GM18951 (cell line): ENCODE data around the gene UBE2L3.
A peak's percentile ranks its signal among the peaks of the same experiment; 100 is the strongest.

ENCODE experiments used
- POLR2A ChIP-seq: IDR thresholded peaks from 4 replicates; pipeline ENCODE4 v1.6.1; 2011; ENCODE audit warnings: mild to moderate bottlenecking; ENCODE audit not compliant: insufficient read length, insufficient read depth; ENCODE audit errors: extremely low read depth
- in situ Hi-C: fragments of 300-500 bp; cut with MboI; formaldehyde crosslinking; loops from one replicate; pipeline ENCODE4 v1.12.0; 2022; ENCODE audit warnings: low sequenced_read_pairs, mixed read lengths, inconsistent platforms; ENCODE audit not compliant: unreplicated experiment

UBE2L3 gene

GRCh38 chr22:21632237-21632895 is 64.9 kb downstream of the UBE2L3 start, which contains the start of gene CCDC116:
Gene CCDC116, plus strand, starts transcription at chr22:21632760. Its CDS starts 422 bp downstream, at chr22:21633182.
- no peak for TF ChIP-seq POLR2A
- in situ Hi-C loops = loop anchor here (25.0 kb wide), 1 partner anchor 220 kb away; the partner anchor contains the start of gene HIC2

DNA sequence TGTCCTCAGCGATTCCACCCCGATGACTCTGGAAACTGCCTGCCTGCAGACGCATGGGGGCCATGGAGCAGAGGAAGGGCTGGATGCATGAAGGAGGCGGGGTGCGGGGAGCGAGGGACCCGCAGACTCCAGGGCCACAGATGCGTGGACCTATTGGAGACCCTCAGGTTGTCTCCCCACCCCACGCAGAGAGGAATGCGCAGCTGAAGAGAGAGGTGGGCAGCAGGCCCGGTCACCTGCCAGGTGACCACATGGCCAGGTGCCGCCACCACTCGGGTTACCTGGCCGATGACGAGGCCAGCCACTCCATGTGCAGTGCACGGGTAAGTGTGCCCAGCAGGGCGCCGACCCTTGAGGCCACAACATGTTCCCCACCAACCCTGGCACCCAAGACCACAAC is 65.4 kb downstream of the UBE2L3 start:
- in situ Hi-C loops = loop anchor here (25.0 kb wide), 1 partner anchor 221 kb away; the partner anchor contains the start of gene HIC2
- TF ChIP-seq POLR2A = no peak

- in situ Hi-C loops = loop anchor here (25.0 kb wide), 1 partner anchor 221 kb away; the partner anchor contains the start of gene HIC2
- TF ChIP-seq POLR2A = no peak
These were observed 66.0 kb downstream of the UBE2L3 start for GRCh38 chr22:21633481-21633880.

DNA sequence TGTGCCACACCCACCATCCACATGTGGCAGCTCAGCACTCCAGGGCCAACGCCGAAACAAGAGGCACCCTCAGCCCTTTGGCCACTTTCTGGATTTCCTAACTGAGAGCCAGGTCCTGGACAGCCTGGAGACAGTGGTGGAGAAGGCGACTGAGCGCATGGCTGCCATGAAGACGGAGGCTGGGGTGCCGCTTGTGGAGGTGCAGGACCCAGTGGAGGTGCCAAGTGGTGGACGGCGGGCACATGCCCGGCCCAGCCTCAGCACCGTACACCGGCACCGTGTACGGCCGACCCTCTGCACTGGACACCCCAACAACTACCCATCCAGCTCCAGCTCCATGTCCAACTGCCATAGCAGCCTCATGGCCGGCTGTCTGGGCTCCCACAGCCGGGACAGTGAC is 66.6 kb downstream of the UBE2L3 start:
- in situ Hi-C loops = loop anchor here (25.0 kb wide), 1 partner anchor 222 kb away; the partner anchor contains the start of gene HIC2
- TF ChIP-seq POLR2A = no peak

DNA sequence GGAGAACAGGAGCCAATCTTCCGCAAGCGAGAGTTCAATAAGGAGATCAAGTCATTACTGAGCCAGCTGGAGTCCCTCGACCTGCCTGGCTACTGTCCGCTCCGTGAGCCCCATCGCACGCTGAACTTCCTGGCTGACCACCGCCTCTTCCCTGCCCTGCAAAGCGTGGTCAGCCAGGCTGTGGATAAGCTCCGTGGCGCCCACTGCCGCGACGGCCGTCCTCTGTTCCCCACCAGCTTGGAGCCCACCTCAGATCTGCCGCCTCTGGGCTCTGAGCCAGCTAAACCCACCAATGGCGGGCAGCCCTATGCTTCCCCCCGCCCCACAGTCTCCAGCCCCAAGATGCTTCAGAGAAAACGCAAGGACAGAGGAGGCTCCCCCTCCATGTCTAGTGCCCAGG is 67.3 kb downstream of the UBE2L3 start:
- no peak for TF ChIP-seq POLR2A
- in situ Hi-C loops = loop anchor here (25.0 kb wide), 1 partner anchor 223 kb away; the partner anchor contains the start of gene HIC2

DNA sequence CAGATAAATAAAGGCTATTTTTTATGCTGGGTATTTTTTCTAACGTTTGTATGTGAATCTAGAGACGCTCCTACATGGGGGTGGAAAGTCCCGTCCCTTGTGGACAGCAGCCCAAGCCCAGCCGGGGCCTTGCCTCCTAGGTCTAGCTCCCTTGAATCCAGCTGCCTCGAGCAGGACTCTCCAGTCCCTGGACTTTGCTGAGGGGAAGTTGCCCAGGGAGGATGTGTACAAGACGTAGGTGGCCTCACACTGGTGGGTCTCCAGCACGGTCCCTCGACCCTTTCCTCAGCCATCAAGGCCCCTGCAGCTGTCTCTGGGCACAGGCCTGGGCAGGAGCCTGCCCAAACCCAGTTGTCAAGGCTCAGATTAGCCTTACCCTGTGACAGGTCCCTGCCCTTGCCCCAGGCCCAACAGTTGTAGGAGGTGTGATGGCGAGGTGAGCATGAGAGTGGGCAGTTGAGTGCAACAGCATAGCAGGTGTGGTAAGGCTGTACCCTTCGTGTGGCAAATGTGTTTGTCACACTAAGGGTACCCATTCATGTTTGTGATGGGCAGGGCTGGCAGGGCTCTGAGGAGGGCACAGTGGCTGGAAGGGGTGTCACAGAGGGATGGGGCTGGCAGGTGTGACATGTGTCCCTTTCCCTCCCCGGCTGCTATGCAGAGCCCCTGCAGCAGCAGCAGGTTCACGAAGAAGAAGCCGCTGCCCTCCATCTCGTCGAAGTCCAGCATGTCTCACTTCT is 68.4 kb downstream of the UBE2L3 start:
- TF ChIP-seq POLR2A = no peak
- in situ Hi-C loops = loop anchor here (25.0 kb wide), 1 partner anchor 224 kb away; the partner anchor contains the start of gene HIC2

DNA sequence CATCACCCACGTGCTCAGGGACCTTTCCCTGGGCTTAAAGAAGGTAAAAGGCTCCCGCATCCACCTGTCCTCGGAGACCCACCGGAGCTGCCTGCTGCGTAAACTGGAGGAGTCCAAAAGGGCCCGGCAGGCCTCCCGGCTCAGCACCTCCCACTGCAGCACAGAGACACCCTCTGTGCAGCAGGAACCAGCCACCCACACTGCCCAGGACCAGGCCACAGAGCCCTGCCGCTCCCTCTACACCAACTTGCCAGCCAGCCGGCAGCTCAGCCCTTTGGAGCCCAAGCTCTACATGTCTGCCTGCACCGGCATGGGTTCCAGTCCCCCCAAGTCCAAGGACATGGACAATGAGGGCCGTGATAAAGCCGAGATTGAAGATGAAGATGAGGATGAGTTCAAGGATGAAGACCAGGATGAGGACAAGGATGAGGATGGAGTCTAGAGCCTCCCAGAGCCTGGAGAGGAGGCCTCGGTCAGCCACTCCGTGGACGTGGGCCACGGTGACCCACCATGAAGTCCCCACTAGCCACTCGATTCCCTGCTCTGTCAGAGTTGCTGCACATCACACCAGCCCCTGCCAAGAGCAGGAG is 69.2 kb downstream of the UBE2L3 start:
- in situ Hi-C loops = loop anchor here (25.0 kb wide), 1 partner anchor 224 kb away; the partner anchor contains the start of gene HIC2
- no peak for TF ChIP-seq POLR2A

DNA sequence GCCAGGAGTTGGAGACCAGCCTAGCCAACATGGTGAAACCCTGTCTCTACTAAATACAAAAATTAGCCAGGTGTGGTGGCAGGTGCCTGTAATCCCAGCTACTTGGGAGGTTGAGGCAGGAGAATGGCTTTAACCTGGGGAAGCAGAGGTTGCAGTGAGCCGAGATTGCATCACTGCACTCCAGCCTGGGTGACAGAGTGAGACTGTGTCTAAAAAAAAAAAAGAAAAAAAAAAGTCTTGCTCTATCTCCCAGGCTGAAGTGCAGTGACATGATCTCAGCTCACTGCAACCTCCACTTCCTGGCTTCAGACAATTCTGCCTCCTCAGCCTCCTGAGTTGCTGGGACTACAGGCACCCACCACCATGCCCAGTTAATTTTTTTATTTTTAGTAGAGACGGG is 69.9 kb downstream of the UBE2L3 start:
- in situ Hi-C loops = loop anchor here (25.0 kb wide), 1 partner anchor 225 kb away; the partner anchor contains the start of gene HIC2

DNA sequence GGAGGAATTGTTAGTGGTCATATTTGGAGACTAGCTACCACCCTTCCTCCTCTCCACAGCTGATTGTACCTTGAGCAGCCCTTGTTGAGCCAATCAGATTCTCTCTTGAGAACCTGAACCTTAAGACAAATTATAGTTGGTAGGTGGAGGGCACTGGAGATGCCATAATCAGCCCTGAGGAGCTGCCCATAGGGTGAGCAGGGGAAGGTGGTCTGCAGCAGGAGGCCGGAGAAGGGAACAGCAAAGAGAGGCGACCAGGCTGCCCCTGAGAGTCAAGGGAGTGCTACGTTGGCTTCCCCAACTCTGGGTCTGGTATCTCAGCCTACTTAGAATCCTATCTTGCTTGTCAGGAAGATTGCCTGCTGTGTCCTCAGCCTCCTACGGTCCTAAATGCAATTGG is 71.8 kb downstream of the UBE2L3 start:
- no peak for TF ChIP-seq POLR2A
- in situ Hi-C loops = loop anchor here (25.0 kb wide), 1 partner anchor 227 kb away; the partner anchor contains the start of gene HIC2

GRCh38 chr22:21640810-21641209 is 73.3 kb downstream of the UBE2L3 start:
- TF ChIP-seq POLR2A = no peak
- in situ Hi-C loops = loop anchor here (25.0 kb wide), 1 partner anchor 229 kb away; the partner anchor contains the start of gene HIC2

GRCh38 chr22:21641417-21641788 is 73.9 kb downstream of the UBE2L3 start:
- in situ Hi-C loops = loop anchor here (25.0 kb wide), 1 partner anchor 229 kb away; the partner anchor contains the start of gene HIC2
- no peak for TF ChIP-seq POLR2A

DNA sequence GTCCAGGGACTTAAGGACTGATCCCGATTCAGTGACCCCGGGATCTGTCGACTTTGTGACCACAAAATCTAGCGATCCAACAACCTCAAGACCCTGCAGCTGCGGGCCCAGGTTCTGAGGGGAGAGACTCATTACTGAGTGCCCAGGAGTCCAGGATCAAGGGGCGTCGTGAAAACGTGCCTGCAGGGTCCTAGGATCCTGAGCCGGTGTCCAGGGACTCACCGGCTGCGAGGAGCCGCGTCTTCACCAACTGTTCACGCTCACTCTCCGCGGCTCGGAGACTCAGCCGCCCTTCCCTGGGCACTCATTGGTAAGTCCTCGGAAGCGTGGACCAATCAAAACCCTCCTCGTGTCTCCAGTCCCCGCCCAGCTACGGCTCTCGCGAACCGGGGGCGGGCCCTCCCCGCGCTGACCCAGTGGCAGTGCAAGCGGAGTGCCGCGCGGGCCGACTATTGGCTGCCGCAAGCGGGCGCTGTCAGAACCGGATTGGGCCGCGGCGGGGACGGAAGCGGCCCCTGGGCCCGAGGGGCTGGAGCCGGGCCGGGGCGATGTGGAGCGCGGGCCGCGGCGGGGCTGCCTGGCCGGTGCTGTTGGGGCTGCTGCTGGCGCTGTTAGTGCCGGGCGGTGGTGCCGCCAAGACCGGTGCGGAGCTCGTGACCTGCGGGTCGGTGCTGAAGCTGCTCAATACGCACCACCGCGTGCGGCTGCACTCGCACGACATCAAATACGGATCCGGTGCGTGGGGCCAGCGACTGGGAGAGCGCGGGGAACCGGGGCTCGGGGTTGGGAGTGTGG is 74.5 kb downstream of the UBE2L3 start, which contains the start of gene SDF2L1:
Gene SDF2L1 (plus strand): TSS at position 514 of the 795 bp plus-strand sequence. CDS start 35 bp downstream, at position 549.
- TF ChIP-seq POLR2A = peak; percentile 95

More for the DNA sequence above, 74.5 kb downstream of the UBE2L3 start, which contains the start of gene SDF2L1:
- in situ Hi-C loops = loop anchor here (25.0 kb wide), 1 partner anchor 230 kb away; the partner anchor contains the start of gene HIC2
